ENCODE results near the gene PDLIM5. TPM values are rescaled to one million over a fixed set of nuclear protein-coding genes. Genes with fewer than 3 reads are reported as not detected.

The PDLIM5 gene
- total and polyA plus RNA-seq, 2 of the 8 experiments (the other 6 are each of a cell fraction or from before 2014, with no cell fraction given) = 37.3 to 62.1 TPM

- Histone ChIP-seq H2AK5ac (ENCODE audit: low read depth, low read length) (no peak overlapping the region), H2BK12ac (ENCODE audit: low read depth, low read length) (no peak overlapping the region), H3K9ac (replicated peaks in 1 of 4; ENCODE audit: extremely low read depth in 1 of 4, low read depth in 3 of 4, low read length in 3 of 4) (no peak overlapping the region), H3K4me2 (ENCODE audit: insufficient read depth in 1 of 2, low read depth in 2 of 2, low read length in 2 of 2) (no peak overlapping the region), H3K4me3 (ENCODE audit: extremely low read depth in 1 of 4, insufficient read depth in 2 of 4, low read depth in 3 of 4, low read length in 4 of 4) (no peak overlapping the region), H3K18ac (ENCODE audit: extremely low read depth, low read length) (no peak overlapping the region), H4K8ac (ENCODE audit: extremely low read depth, insufficient read depth, low read length) (no peak overlapping the region), H2BK15ac (ENCODE audit: low read length) (no peak overlapping the region), H3K14ac (ENCODE audit: insufficient read length) (no peak overlapping the region), H2BK20ac (ENCODE audit: low read length) (no peak overlapping the region), H3K9me3 (ENCODE audit: insufficient read depth in 2 of 2, low read depth in 1 of 2, low read length in 1 of 2) (no peaks in the 10 kb centered on the region), H4K5ac (ENCODE audit: insufficient read length, low read depth, low read length) (no peak overlapping the region), H3K79me2 (ENCODE audit: control insufficient read depth in 1 of 2, insufficient read depth in 2 of 2, low read length in 2 of 2) (peaks cover 0 to 60% of the 10 kb centered on the region in 2 experiments; a peak in 2 of 4 replicates), H2BK120ac (replicated peaks; ENCODE audit: low read depth, low read length) (no peak overlapping the region), H2AFZ (ENCODE audit: low read length) (no peak overlapping the region), H3K79me1 (ENCODE audit: low read depth, low read length) (no peaks in the 10 kb centered on the region), H4K20me1 (replicated peaks in 1 of 2; ENCODE audit: control insufficient read depth in 1 of 2, insufficient read depth in 2 of 2, low read length in 2 of 2) (peaks cover 0 to 3% of the 10 kb centered on the region in 2 experiments), H3K4me1 (replicated peaks in 1 of 4; ENCODE audit: control insufficient read depth in 3 of 4, insufficient read depth in 4 of 4, low read length in 3 of 4) (peaks cover 0 to 17% (median 11%) of the 10 kb centered on the region in 4 experiments; a peak in 6 of 7 replicates), H3K4ac (replicated peaks; ENCODE audit: insufficient read length, low read depth, low read length) (no peak overlapping the region), H4K91ac (replicated peaks; ENCODE audit: insufficient read length, low read length) (no peak overlapping the region), H3K36me3 (ENCODE audit: control insufficient read depth in 2 of 4, insufficient read depth in 4 of 4, low read length in 3 of 4) (no peaks in the 10 kb centered on the region), H3K23me2 (ENCODE audit: low read depth, low read length) (no peaks in the 10 kb centered on the region), H3K23ac (ENCODE audit: insufficient read length) (no peak overlapping the region), H3K27me3 (replicated peaks in 1 of 4; ENCODE audit: control insufficient read depth in 3 of 4, extremely low read depth in 1 of 4, insufficient read depth in 3 of 4, low read length in 3 of 4) (no peaks in the 10 kb centered on the region), H3K27ac (ENCODE audit: low read depth, low read length) (no peak overlapping the region), H2BK5ac (ENCODE audit: low read depth, low read length) (no peak overlapping the region), H3K56ac (replicated peaks; ENCODE audit: insufficient read length, low read depth, low read length) (no peak overlapping the region)
- 80% methylated on average over 1 of the region's 1 CpG; no CpG with 5 or more reads in 1 of the 2 experiments for WGBS, 2 experiments (ENCODE audit: extremely low coverage in 1 of 2, insufficient coverage in 1 of 2, insufficient read length in 1 of 2, insufficient replicate concordance in 2 of 2, low coverage in 1 of 2, low lambda C conversion rate in 2 of 2, missing lambda C conversion rate in 1 of 2)
- no peak for DNase-seq (ENCODE audit: low read depth in 1 of 2, low spot score in 2 of 2)
- POLR2A ChIA-PET (ENCODE audit: partially characterized antibody) = no interaction called here
- CTCF ChIA-PET (ENCODE audit: partially characterized antibody) = no interaction called here
- no peak for FAIRE-seq
- TF ChIP-seq HDAC2 (IDR thresholded peaks at IDR 0.05; ENCODE audit: borderline replicate concordance in 1 of 2, low read depth in 2 of 2, low read length in 2 of 2) (no peak), SIX5 (IDR thresholded peaks at IDR 0.05; ENCODE audit: low read depth, low read length) (no peak), TAF7 (optimal IDR thresholded peaks at IDR 0.05; ENCODE audit: borderline replicate concordance, low read depth, low read length) (no peak), SP4 (IDR thresholded peaks at IDR 0.05; ENCODE audit: low read length) (no peak), CHD2 (IDR thresholded peaks at IDR 0.05; ENCODE audit: low read length) (no peak), KDM5A (IDR thresholded peaks at IDR 0.05; ENCODE audit: low read length) (no peak), JUN (IDR thresholded peaks at IDR 0.05; ENCODE audit: low read depth, low read length) (no peak), CHD1 (IDR thresholded peaks at IDR 0.05; ENCODE audit: low read depth, low read length) (no peak), ZNF274 (IDR thresholded peaks at IDR 0.05; ENCODE audit: borderline replicate concordance, extremely low read depth, low read length) (no peak), BCL11A (IDR thresholded peaks at IDR 0.05; ENCODE audit: low read depth in 2 of 2, low read length in 2 of 2) (no peak), SUZ12 (IDR thresholded peaks at IDR 0.05; ENCODE audit: low read length) (no peak), TEAD4 (IDR thresholded peaks at IDR 0.05; ENCODE audit: low read depth, low read length) (no peak), POU5F1 (IDR thresholded peaks at IDR 0.05; ENCODE audit: low read depth, low read length) (no peak), TBP (IDR thresholded peaks at IDR 0.05; ENCODE audit: low read depth, low read length) (no peak), RAD21 (IDR thresholded peaks at IDR 0.05 in 1 of 2, conservative IDR thresholded peaks at IDR 0.05 in 1 of 2; ENCODE audit: low read depth in 2 of 2, low read length in 2 of 2) (no peak)
Measured at GRCh38 chr4:94462572-94462971, 10.8 kb downstream of the PDLIM5 start.

Measured in H1 (cell line).